Colonic mucosa (tissue), 4 donors: ENCODE data around the gene BAZ1B. TPM values are rescaled to one million over a fixed set of nuclear protein-coding genes. Genes with fewer than 3 reads are reported as not detected.
"Not testable (repeated sequence)": the region's sequence is repeated elsewhere in the genome, so short reads cannot be mapped to it uniquely, and the experiment has no call there.

Experiments
- DNase-seq: peaks from one replicate; pipeline ENCODE4 v3.0.0-alpha.2; 2020
- H3K27ac ChIP-seq: fragments of 200-600 bp; one replicate; pipeline ENCODE4 v1.8.0; 2021
- H3K27me3 ChIP-seq: fragments of 200-600 bp; one replicate; pipeline ENCODE4 v1.8.0; 2021
- H3K36me3 ChIP-seq: fragments of 200-600 bp; one replicate; pipeline ENCODE4 v1.8.0; 2021
- H3K4me1 ChIP-seq: fragments of 200-600 bp; one replicate; pipeline ENCODE4 v1.8.0; 2021; ENCODE audit warnings: mild to moderate bottlenecking
- H3K4me3 ChIP-seq: fragments of 200-600 bp; one replicate; pipeline ENCODE4 v1.8.0; 2021
- H3K9ac ChIP-seq, 2 donors: one replicate each; pipeline ENCODE4 v1.7.0; 2013; ENCODE audit warnings: control low read depth in 2 of 2, low read depth in 2 of 2, low read length in 2 of 2
- H3K9me3 ChIP-seq: fragments of 200-600 bp; one replicate; pipeline ENCODE4 v1.8.0; 2021
- intact Hi-C: fragments of 100-400 bp; cut with DNase I; formaldehyde crosslinking; loops from one replicate; pipeline ENCODE4 v1.14.1; 2022
- total RNA-seq, 2 donors: library from RNA; stranded (reverse); fragmentation: NEBNext Ultra II Directional in 1 of 2; extraction: Animal tissue kit (Norgen Biotek cat#: 25700) in 1 of 2; gene quantifications; one replicate each; pipeline ENCODE4 v1.2.1, GENCODE V29; 2021
- TF ChIP-seq, protein P1 (sequence below): fragments of 200-600 bp; IDR thresholded peaks from one replicate; pipeline ENCODE4 v1.8.0; 2022; ENCODE audit warnings: antibody characterized with exemption, mild to moderate bottlenecking
- donor health status: healthy.
- donor health status: DM: no; HTN: no; CAD: no.
- donor health status: DM: no; HTN: no; CAD: no.

Gene BAZ1B
- total RNA-seq, 2 donors from 2014 or later: 43.9 to 58.4 TPM

DNA sequence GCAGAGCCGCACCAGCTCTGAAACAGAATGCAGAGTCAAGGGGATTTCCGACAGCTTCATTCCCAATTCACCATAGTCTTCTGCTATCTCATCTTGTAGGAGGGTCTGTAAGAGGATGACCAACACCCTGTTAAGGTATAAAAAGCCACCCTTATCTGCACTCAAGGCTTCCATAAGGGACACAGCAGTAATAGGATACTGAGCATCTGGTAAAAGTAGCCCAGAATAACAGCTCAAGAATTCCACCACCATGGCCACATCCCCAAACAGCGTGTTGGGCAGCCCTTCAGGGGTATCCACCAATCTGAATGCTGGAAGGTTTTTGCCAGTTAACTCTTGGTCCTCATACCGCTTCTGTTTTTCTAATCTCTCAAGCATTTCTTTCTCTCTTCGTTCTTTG is 44.7 kb downstream of the BAZ1B start:
- Histone ChIP-seq H3K36me3 (peaks cover 5% of the 10 kb centered on the region), H3K9me3 (no peaks in the 10 kb centered on the region), H3K27ac (no peak overlapping the region), H3K4me1 (no peaks in the 10 kb centered on the region), H3K27me3 (no peaks in the 10 kb centered on the region), H3K4me3 (no peak overlapping the region), H3K9ac (no peak overlapping the region)
- intact Hi-C loops: no loop called here
- TF ChIP-seq, protein P1, sequence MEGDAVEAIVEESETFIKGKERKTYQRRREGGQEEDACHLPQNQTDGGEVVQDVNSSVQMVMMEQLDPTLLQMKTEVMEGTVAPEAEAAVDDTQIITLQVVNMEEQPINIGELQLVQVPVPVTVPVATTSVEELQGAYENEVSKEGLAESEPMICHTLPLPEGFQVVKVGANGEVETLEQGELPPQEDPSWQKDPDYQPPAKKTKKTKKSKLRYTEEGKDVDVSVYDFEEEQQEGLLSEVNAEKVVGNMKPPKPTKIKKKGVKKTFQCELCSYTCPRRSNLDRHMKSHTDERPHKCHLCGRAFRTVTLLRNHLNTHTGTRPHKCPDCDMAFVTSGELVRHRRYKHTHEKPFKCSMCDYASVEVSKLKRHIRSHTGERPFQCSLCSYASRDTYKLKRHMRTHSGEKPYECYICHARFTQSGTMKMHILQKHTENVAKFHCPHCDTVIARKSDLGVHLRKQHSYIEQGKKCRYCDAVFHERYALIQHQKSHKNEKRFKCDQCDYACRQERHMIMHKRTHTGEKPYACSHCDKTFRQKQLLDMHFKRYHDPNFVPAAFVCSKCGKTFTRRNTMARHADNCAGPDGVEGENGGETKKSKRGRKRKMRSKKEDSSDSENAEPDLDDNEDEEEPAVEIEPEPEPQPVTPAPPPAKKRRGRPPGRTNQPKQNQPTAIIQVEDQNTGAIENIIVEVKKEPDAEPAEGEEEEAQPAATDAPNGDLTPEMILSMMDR: no peak
- DNase-seq: no peak

DNA sequence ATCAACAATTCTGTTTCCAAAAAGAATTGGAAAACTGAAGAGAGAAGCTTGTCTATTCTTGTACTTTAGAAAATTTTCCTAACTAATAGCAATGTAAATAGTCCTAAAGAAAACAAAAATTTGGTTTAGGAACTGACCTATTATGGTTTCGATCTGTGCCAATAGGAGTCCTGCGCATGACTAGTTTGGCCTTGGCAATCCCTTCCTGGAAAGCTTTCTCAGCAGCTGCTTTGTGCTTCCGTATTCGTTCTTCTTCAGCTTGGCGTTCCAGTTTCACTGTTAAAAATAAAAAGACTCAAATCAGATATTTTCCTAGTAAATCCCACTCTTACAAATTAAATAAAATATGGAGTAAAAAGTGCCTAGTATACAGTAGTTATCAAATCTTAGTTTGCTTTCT is 51.9 kb downstream of the BAZ1B start:
- TF ChIP-seq, protein P1: no peak

DNA sequence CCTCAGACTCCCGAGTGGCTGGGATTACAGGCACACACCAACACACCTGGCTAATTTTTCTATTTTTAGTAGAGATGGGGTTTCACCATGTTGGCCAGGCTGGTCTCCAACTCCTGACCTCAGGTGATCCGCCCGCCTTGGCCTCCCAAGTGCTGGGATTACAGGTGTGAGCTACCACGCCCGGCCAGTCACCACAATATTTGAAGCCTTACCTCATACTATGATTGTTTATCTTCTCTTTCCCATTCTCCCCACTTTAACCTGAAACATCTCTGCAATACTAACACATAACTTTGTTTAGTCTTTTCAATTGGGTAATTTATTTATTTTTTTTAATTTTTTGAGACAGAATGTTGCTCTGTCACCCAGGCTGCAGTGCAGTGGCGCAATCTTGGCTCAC is 55.0 kb downstream of the BAZ1B start:
- H3K27ac ChIP-seq, H3K4me3 ChIP-seq, DNase-seq, intact Hi-C loops, H3K9me3 ChIP-seq, H3K9ac ChIP-seq, H3K4me1 ChIP-seq, H3K27me3 ChIP-seq: not testable (repeated sequence)
- peaks cover 30% of the 10 kb centered on the region for H3K36me3 ChIP-seq

More for the DNA sequence above, 51.9 kb downstream of the BAZ1B start:
- H3K27ac ChIP-seq: no peak overlapping the region
- H3K4me1 ChIP-seq: no peaks in the 10 kb centered on the region
- DNase-seq: no peak
- intact Hi-C loops: no loop called here
- no peak overlapping the region for H3K4me3 ChIP-seq
- H3K9me3 ChIP-seq: no peaks in the 10 kb centered on the region
- H3K36me3 ChIP-seq: peaks cover 10% of the 10 kb centered on the region
- no peak overlapping the region for H3K9ac ChIP-seq
- no peaks in the 10 kb centered on the region for H3K27me3 ChIP-seq

DNA sequence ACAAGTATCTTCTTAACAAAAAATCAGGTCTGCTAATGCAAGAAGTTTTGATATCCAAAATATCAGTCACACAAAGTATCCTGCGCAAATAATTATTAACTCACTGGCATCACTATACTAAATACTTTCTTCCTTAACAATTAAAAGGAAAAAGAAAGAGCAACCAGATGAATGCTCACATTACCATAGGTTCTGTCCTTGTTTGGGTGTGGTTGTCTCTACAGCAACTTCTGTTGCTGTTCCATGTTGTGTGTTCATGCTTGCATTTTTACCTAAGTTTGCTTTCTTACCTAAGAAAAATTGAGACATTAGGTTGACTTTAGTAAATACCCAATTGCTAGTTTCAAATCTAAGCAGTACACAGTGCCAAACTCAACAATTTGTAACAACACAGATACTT is 56.0 kb downstream of the BAZ1B start:
- H3K4me3 ChIP-seq: no peak overlapping the region
- H3K27me3 ChIP-seq: no peaks in the 10 kb centered on the region
- H3K36me3 ChIP-seq: peaks cover 33% of the 10 kb centered on the region
- no peaks in the 10 kb centered on the region for H3K4me1 ChIP-seq
- intact Hi-C loops: no loop called here
- H3K9me3 ChIP-seq: no peaks in the 10 kb centered on the region
- TF ChIP-seq, protein P1: no peak
- no peak overlapping the region for H3K27ac ChIP-seq
- DNase-seq: no peak
- H3K9ac ChIP-seq: no peak overlapping the region

DNA sequence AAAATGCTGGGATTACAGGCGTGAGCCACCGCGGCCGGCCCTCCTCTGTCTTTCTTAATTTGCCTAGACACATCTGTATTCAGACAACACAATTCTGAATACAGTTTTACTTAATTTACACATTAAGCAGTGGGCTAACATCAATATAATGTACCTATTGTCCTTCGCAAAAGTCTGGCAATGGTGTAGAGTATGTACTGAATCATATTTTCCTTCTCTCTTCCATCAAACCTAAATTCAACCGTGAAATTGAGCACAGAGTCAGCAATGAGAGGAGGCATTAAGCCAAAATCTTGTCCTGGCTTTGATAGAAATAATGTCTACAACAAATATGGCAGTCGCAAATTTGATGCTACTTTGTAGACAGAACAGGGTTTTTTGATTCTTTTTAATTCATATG is 58.1 kb downstream of the BAZ1B start:
- Histone ChIP-seq H3K9ac (no peak overlapping the region), H3K27me3 (no peaks in the 10 kb centered on the region), H3K9me3 (no peaks in the 10 kb centered on the region), H3K4me1 (no peaks in the 10 kb centered on the region), H3K4me3 (no peak overlapping the region), H3K27ac (no peak overlapping the region), H3K36me3 (peaks cover 30% of the 10 kb centered on the region)
- intact Hi-C loops: no loop called here
- TF ChIP-seq, protein P1: no peak
- no peak for DNase-seq

DNA sequence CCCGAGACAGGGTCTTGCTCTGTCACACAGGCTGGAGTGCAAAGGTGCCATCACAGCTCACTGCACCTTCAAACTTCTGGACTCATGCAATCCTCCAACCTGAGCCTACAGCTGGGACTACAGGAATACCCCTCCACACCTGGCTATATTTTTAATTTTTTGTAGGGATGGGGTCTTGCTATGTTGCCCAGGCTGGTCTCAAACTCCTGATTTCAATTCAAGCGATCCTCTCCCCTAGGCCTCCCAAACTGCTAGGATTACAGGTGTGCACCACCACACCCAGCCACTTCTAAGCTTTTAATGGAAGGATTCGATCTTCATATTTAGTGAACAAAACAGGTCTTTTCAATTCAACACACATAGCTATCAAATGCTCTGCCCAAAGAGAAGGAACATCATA is 58.8 kb downstream of the BAZ1B start:
- TF ChIP-seq, protein P1: no peak
- intact Hi-C loops: no loop called here
- Histone ChIP-seq H3K27ac (no peak overlapping the region), H3K4me3 (no peak overlapping the region), H3K4me1 (no peaks in the 10 kb centered on the region), H3K36me3 (peaks cover 30% of the 10 kb centered on the region), H3K9ac (no peak overlapping the region), H3K9me3 (no peaks in the 10 kb centered on the region), H3K27me3 (no peaks in the 10 kb centered on the region)
- DNase-seq: no peak
